ENCODE data around the gene TSPAN15. TPM values are rescaled to one million over a fixed set of nuclear protein-coding genes. Genes with fewer than 3 reads are reported as not detected.

TSPAN15 gene
- total and polyA plus RNA-seq, 2 donors (not counting 1 experiment from before 2014, with no cell fraction given): 0.56 to 2.6 TPM

- Histone ChIP-seq H3K4me2 (ENCODE audit: extremely low read depth, insufficient read depth, low read length) (no peak overlapping the region), H3K9ac (ENCODE audit: insufficient read depth, low read length) (no peak overlapping the region), H3K79me2 (ENCODE audit: control insufficient read depth, insufficient read depth, low read length) (no peaks in the 10 kb centered on the region), H3K36me3 (ENCODE audit: control insufficient read depth, insufficient read depth, low read length) (no peaks in the 10 kb centered on the region), H3K27ac (ENCODE audit: insufficient read depth, low read length) (no peak overlapping the region), H3K9me3 (ENCODE audit: control insufficient read depth, insufficient read depth, low read depth, low read length) (no peaks in the 10 kb centered on the region), H3K4me3 (replicated peaks in 1 of 4; ENCODE audit: control extremely low read depth in 1 of 4, insufficient read depth in 1 of 4, low read depth in 3 of 4, low read length in 4 of 4) (no peak overlapping the region), H3K4me1 (ENCODE audit: control insufficient read depth, extremely low read depth, insufficient read depth, low read length) (no peaks in the 10 kb centered on the region), H4K20me1 (ENCODE audit: control insufficient read depth, extremely low read depth, insufficient read depth, low read length) (no peaks in the 10 kb centered on the region), H2AFZ (ENCODE audit: low read length) (no peak overlapping the region), H3K27me3 (ENCODE audit: control insufficient read depth, insufficient read depth, low read length) (peaks cover 2% of the 10 kb centered on the region)
- no peak for TF ChIP-seq EZH2 (IDR thresholded peaks at IDR 0.05; ENCODE audit: low read length, missing control alignments)
- TF ChIP-seq CTCF (conservative IDR thresholded peaks at IDR 0.05 in 1 of 2, IDR thresholded peaks at IDR 0.05 in 1 of 2; ENCODE audit: low read depth in 1 of 2, low read length in 2 of 2): no peak
- no peak for DNase-seq (ENCODE audit: low read depth in 2 of 2)
These were observed 98.7 kb downstream of the TSPAN15 start for GRCh38 chr10:69549959-69550358.

GRCh38 chr10:69552268-69552667 lies 101.0 kb downstream of the TSPAN15 start:
- Histone ChIP-seq H4K20me1 (ENCODE audit: control insufficient read depth, extremely low read depth, insufficient read depth, low read length) (no peaks in the 10 kb centered on the region), H3K9ac (ENCODE audit: insufficient read depth, low read length) (no peak overlapping the region), H3K4me3 (replicated peaks in 1 of 4; ENCODE audit: control extremely low read depth in 1 of 4, insufficient read depth in 1 of 4, low read depth in 3 of 4, low read length in 4 of 4) (no peak overlapping the region), H3K79me2 (ENCODE audit: control insufficient read depth, insufficient read depth, low read length) (no peaks in the 10 kb centered on the region), H3K36me3 (ENCODE audit: control insufficient read depth, insufficient read depth, low read length) (no peaks in the 10 kb centered on the region), H3K27me3 (ENCODE audit: control insufficient read depth, insufficient read depth, low read length) (no peaks in the 10 kb centered on the region), H2AFZ (ENCODE audit: low read length) (no peak overlapping the region), H3K4me1 (ENCODE audit: control insufficient read depth, extremely low read depth, insufficient read depth, low read length) (no peaks in the 10 kb centered on the region), H3K9me3 (ENCODE audit: control insufficient read depth, insufficient read depth, low read depth, low read length) (no peaks in the 10 kb centered on the region), H3K27ac (ENCODE audit: insufficient read depth, low read length) (no peak overlapping the region), H3K4me2 (ENCODE audit: extremely low read depth, insufficient read depth, low read length) (no peak overlapping the region)
- no peak for DNase-seq (ENCODE audit: low read depth in 2 of 2)
- TF ChIP-seq CTCF (conservative IDR thresholded peaks at IDR 0.05 in 1 of 2, IDR thresholded peaks at IDR 0.05 in 1 of 2; ENCODE audit: low read depth in 1 of 2, low read length in 2 of 2): no peak
- no peak for TF ChIP-seq EZH2 (IDR thresholded peaks at IDR 0.05; ENCODE audit: low read length, missing control alignments)

- Histone ChIP-seq H3K27ac (ENCODE audit: insufficient read depth, low read length) (no peak overlapping the region), H3K9ac (ENCODE audit: insufficient read depth, low read length) (no peak overlapping the region), H3K4me1 (ENCODE audit: control insufficient read depth, extremely low read depth, insufficient read depth, low read length) (no peaks in the 10 kb centered on the region), H3K27me3 (ENCODE audit: control insufficient read depth, insufficient read depth, low read length) (no peaks in the 10 kb centered on the region), H3K36me3 (ENCODE audit: control insufficient read depth, insufficient read depth, low read length) (no peaks in the 10 kb centered on the region), H3K4me2 (ENCODE audit: extremely low read depth, insufficient read depth, low read length) (no peak overlapping the region), H3K4me3 (replicated peaks in 1 of 4; ENCODE audit: control extremely low read depth in 1 of 4, insufficient read depth in 1 of 4, low read depth in 3 of 4, low read length in 4 of 4) (no peak overlapping the region), H4K20me1 (ENCODE audit: control insufficient read depth, extremely low read depth, insufficient read depth, low read length) (no peaks in the 10 kb centered on the region), H3K79me2 (ENCODE audit: control insufficient read depth, insufficient read depth, low read length) (no peaks in the 10 kb centered on the region), H2AFZ (ENCODE audit: low read length) (no peak overlapping the region), H3K9me3 (ENCODE audit: control insufficient read depth, insufficient read depth, low read depth, low read length) (no peaks in the 10 kb centered on the region)
- TF ChIP-seq EZH2 (IDR thresholded peaks at IDR 0.05; ENCODE audit: low read length, missing control alignments) (no peak), CTCF (conservative IDR thresholded peaks at IDR 0.05 in 1 of 2, IDR thresholded peaks at IDR 0.05 in 1 of 2; ENCODE audit: low read depth in 1 of 2, low read length in 2 of 2) (no peak)
- no peak for DNase-seq (ENCODE audit: low read depth in 2 of 2)
These were observed 102.1 kb downstream of the TSPAN15 start for GRCh38 chr10:69553328-69553727.
